GM10248 (cell line): ENCODE data around the gene CBFA2T3.

Experiments
- CTCF ChIA-PET: fragments of 300-600 bp; sonication (Branson Sonifier 250); formaldehyde crosslinking; extraction: SDS; loops from one replicate; lab custom pipeline; 2021; ENCODE audit warnings: antibody characterized with exemption; lab: Yijun Ruan, JAX
- POLR2A ChIA-PET: fragments of 350-650 bp; sonication (Branson Sonifier 250); formaldehyde crosslinking; extraction: SDS; loops from one replicate; lab custom pipeline; 2020; ENCODE audit warnings: antibody characterized with exemption; lab: Yijun Ruan, JAX
- DNase-seq: peaks from one replicate; pipeline ENCODE4 v3.0.0; 2012; ENCODE audit errors: extremely low spot score
- TF ChIP-seq, protein P1 (sequence below): IDR thresholded peaks from 2 replicates; pipeline ENCODE4 v1.5.1; 2012; ENCODE audit warnings: mild to moderate bottlenecking, low read depth; ENCODE audit errors: extremely low read depth, missing control alignments, control extremely low read depth

Gene CBFA2T3

DNA sequence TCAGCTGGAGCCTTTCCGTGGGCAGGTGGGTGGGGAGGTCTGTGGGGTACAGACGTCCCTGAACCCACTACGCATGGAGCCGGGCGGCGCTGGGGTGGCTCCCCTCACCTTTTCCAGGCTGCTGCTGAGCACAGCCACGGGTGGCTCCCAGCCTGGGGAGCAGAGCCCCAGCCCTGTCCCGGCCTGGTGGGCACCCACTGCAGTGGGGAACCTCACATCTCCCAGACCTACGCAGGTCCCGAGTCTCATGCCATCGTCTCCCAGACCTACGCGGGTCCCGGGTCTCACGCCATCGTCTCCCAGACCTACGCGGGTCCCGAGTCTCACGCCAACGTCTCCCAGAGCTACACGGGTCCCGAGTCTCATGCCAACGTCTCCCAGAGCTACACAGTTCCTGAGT lies 148.3 kb downstream of the CBFA2T3 start:
- POLR2A ChIA-PET = no interaction called here
- CTCF ChIA-PET = no interaction called here
- TF ChIP-seq, protein P1, sequence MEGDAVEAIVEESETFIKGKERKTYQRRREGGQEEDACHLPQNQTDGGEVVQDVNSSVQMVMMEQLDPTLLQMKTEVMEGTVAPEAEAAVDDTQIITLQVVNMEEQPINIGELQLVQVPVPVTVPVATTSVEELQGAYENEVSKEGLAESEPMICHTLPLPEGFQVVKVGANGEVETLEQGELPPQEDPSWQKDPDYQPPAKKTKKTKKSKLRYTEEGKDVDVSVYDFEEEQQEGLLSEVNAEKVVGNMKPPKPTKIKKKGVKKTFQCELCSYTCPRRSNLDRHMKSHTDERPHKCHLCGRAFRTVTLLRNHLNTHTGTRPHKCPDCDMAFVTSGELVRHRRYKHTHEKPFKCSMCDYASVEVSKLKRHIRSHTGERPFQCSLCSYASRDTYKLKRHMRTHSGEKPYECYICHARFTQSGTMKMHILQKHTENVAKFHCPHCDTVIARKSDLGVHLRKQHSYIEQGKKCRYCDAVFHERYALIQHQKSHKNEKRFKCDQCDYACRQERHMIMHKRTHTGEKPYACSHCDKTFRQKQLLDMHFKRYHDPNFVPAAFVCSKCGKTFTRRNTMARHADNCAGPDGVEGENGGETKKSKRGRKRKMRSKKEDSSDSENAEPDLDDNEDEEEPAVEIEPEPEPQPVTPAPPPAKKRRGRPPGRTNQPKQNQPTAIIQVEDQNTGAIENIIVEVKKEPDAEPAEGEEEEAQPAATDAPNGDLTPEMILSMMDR = no peak
- no peak for DNase-seq

DNA sequence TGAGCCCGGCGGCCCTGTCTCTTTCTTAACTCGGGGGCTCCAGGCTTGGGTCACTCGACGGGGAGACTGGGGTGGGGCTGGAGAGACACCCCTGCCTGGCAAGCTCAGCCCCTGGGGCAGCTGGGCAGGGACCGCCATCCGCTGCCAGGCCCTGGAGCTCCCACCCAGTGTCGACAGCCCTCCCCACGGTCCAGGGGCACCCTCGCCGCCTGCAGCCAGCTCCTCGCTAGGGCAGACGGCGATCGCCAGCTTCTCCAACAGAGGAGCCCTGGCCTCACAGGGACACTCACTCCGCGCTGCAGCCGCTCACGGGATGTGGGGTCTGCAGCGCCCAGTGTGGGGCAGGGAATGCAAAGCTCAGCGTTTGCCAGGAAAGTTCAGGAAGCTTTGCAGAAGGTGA lies 149.3 kb downstream of the CBFA2T3 start:
- ChIA-PET POLR2A (no interaction called here), CTCF (interaction anchor here (1.0 kb wide), 1 partner anchor 24 kb away, joined by 3 read pairs; no protein-coding TSS in a partner anchor)
- TF ChIP-seq, protein P1 = no peak

DNA sequence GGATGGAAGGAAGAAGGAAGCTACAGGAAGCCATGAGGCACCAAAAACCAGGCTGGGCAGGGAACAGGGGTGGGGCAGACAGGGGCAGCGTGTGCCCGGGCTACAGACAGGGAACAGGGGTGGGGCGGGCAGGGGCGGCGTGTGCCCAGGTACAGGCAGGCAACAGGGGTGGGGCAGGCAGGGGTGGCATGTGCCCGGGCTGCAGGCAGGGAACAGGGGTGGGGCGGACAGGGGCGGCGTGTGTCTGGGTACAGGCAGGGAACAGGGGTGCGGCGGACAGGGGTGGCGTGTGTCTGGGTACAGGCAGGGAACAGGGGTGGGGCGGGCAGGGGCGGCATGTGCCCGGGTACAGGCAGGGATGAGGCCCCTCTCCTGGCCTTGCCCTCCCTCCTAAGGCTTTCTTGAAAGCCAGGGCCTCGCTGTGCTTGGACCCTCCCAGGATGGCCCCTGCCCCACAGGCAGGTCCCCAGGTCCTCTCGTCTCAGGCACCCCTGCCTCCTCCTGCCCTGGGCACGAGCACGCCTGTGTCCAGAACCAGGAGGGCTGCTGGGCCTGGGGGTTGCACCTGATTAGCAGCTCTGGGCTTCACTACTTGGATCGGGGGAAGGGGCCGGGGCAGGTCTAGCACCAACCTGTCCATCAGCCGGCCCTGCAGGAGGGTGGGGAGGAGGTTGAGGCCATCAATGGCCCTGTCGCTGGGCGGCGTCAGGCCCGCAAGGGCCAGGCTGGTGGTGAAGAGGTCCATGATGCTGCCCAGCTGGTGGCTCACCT lies 150.8 kb downstream of the CBFA2T3 start:
- TF ChIP-seq, protein P1 = no peak
- ChIA-PET CTCF (interaction anchor here (0.9 kb wide), 1 partner anchor 81 kb away, joined by 4 read pairs; no protein-coding TSS in a partner anchor), POLR2A (no interaction called here)
- DNase-seq = no peak

More for the DNA sequence above, 149.3 kb downstream of the CBFA2T3 start:
- DNase-seq = no peak

DNA sequence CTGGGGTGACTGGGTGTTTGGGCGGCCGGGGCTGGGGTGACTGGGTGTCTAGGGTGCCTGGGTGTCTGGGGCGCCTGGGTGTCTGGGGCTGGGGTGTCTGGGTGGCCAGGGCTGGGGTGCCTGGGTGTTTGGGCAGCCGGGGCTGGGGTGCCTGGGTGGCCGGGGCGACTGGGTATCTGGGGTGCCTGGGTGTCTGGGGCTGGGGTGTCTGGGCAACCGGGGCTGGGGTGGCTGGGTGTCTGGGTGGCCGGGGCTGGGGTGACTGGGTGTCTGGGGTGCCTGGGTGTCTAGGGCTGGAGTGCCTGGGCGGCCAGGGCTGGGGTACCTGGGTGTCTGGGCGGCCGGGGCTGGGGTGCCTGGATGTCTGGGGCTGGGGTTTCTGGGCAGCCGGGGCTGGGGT lies 151.9 kb downstream of the CBFA2T3 start:
- POLR2A ChIA-PET = no interaction called here
- CTCF ChIA-PET = no interaction called here
- no peak for DNase-seq
- TF ChIP-seq, protein P1 = no peak
